GM18508 (cell line): ENCODE data around the gene PARD3.
"Not testable (repeated sequence)": the region's sequence is repeated elsewhere in the genome, so short reads cannot be mapped to it uniquely, and the experiment has no call there.

Experiments used
- ATAC-seq: cut with Tn5 transposase; IDR thresholded peaks from one replicate; pipeline ENCODE4 v1.9.1; 2021; ENCODE audit warnings: moderate number of reproducible peaks; ENCODE audit not compliant: insufficient read depth, unreplicated experiment

Gene PARD3

GRCh38 chr10:34771106-34771505, 44.0 kb downstream of the PARD3 start:
- ATAC-seq, result no peak

GRCh38 chr10:34769899-34770298, 45.2 kb downstream of the PARD3 start:
- no peak for ATAC-seq

GRCh38 chr10:34768972-34769330, 46.1 kb downstream of the PARD3 start:
- no peak for ATAC-seq

GRCh38 chr10:34768261-34768971, 46.7 kb downstream of the PARD3 start:
- no peak for ATAC-seq

GRCh38 chr10:34766811-34767494, 48.1 kb downstream of the PARD3 start:
- no peak for ATAC-seq

GRCh38 chr10:34766266-34766600, 48.9 kb downstream of the PARD3 start:
- no peak for ATAC-seq

GRCh38 chr10:34764472-34764946, 50.6 kb downstream of the PARD3 start:
- no peak for ATAC-seq

- no peak for ATAC-seq
Measured at GRCh38 chr10:34762603-34763299, 52.3 kb downstream of the PARD3 start.

GRCh38 chr10:34762156-34762555, 52.9 kb downstream of the PARD3 start:
- no peak for ATAC-seq

- no peak for ATAC-seq
Measured at GRCh38 chr10:34761453-34761852, 53.6 kb downstream of the PARD3 start.

- ATAC-seq, result no peak
Measured at GRCh38 chr10:34760606-34761005, 54.5 kb downstream of the PARD3 start.

- ATAC-seq, result no peak
Measured at GRCh38 chr10:34759837-34760215, 55.3 kb downstream of the PARD3 start.

GRCh38 chr10:34759161-34759836, 55.8 kb downstream of the PARD3 start:
- ATAC-seq, result no peak

- ATAC-seq, result peak; percentile 39
Measured at GRCh38 chr10:34758447-34758996, 56.6 kb downstream of the PARD3 start.

GRCh38 chr10:34757933-34758332, 57.2 kb downstream of the PARD3 start:
- no peak for ATAC-seq

GRCh38 chr10:34757181-34757580, 57.9 kb downstream of the PARD3 start:
- ATAC-seq, result not testable (repeated sequence)

- no peak for ATAC-seq
Measured at GRCh38 chr10:34756584-34756983, 58.5 kb downstream of the PARD3 start.

GRCh38 chr10:34753014-34753757, 61.9 kb downstream of the PARD3 start:
- ATAC-seq, result no peak

- ATAC-seq, result no peak
Measured at GRCh38 chr10:34751272-34751671, 63.8 kb downstream of the PARD3 start.

GRCh38 chr10:34750795-34751194, 64.3 kb downstream of the PARD3 start:
- not testable (repeated sequence) for ATAC-seq
